ENCODE measurements around the gene DNM1.
A peak's percentile ranks its signal among the peaks of the same experiment; 100 is the strongest.
"Not testable (repeated sequence)": the region's sequence is repeated elsewhere in the genome, so short reads cannot be mapped to it uniquely, and the experiment has no call there.

Gene DNM1

GRCh38 chr9:128226412-128226801, 23.2 kb downstream of the DNM1 start:
- TF ChIP-seq CTCF (conservative IDR thresholded peaks at IDR 0.05; ENCODE audit: low read length), result no peak
- no peak overlapping the region for H3K4me3 ChIP-seq (ENCODE audit: low read length)
- DNase-seq (ENCODE audit: low read depth), result no peak

DNA sequence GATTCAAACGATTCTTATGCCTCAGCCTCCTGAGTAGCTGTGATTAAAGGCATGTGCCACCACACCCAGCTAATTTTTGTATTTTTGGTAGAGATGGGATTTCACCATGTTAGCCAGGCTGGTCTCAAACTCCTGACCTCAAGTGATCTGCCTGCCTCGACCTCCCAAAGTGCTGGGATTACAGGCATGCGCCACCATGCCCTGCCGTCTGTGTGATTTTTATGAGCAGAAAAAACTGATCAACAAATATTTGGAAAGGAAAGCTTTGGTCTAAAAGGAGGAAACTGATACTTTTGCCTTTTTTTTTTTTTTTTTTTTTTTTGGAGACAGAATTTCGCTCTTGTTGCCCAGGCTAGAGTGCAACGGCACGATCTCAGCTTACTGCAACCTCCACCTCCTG, 27.7 kb downstream of the DNM1 start:
- not testable (repeated sequence) for DNase-seq (ENCODE audit: low read depth); H3K4me3 ChIP-seq (ENCODE audit: low read length)

- DNase-seq (ENCODE audit: low read depth), result peak; percentile 40
- no peak for TF ChIP-seq CTCF (conservative IDR thresholded peaks at IDR 0.05; ENCODE audit: low read length)
- H3K4me3 ChIP-seq (ENCODE audit: low read length), result no peak overlapping the region
Observed at GRCh38 chr9:128231638-128232527, 28.7 kb downstream of the DNM1 start.

DNA sequence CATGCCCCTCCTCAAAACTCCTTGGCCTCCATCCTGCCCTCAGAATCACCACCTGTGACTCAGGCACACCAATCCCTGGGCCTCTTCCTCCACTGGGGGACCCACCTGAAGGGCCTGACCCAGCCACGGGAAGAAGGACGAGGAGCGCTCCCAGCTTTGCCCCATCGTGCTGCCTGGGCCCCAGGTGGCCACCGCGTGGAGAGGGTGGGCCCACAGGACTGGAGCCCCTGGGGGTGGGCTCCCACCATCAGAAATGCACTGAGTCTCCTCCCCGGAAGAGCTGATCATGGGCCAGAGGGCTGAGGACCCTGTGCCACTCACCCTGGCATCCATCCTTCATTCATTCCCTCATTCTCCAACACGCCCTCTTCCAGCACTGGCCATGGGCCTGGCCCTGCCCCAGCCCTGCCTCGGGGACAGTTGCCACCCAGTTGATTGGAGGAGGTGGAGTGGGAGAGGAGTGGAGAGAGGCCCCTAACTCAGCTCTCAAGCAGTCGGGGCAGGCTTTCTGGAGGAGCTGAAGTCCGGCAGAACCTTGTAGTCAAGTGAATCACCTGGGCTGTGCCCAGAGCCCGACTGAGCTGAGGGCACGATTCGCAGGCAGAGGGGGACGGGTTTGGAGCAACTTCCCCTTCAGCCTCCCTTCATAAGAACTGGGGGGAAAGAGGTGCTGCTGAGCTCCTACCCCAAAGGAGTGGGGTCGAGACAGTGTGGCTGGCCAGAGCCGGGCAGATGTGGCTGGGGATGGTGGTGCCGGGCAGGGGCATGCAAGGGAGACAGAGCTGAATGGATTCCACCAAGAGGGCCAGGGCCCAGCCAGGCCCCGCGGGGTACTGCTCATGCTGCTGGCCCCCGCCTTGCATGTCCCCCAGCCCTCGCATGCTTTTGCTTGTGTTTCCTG, 29.6 kb downstream of the DNM1 start:
- no peak for TF ChIP-seq CTCF (conservative IDR thresholded peaks at IDR 0.05; ENCODE audit: low read length)
- no peak overlapping the region for H3K4me3 ChIP-seq (ENCODE audit: low read length)
- DNase-seq (ENCODE audit: low read depth), result no peak

GRCh38 chr9:128233817-128234406, 30.7 kb downstream of the DNM1 start:
- no peak for DNase-seq (ENCODE audit: low read depth)
- no peak for TF ChIP-seq CTCF (conservative IDR thresholded peaks at IDR 0.05; ENCODE audit: low read length)
- H3K4me3 ChIP-seq (ENCODE audit: low read length), result no peak overlapping the region

DNA sequence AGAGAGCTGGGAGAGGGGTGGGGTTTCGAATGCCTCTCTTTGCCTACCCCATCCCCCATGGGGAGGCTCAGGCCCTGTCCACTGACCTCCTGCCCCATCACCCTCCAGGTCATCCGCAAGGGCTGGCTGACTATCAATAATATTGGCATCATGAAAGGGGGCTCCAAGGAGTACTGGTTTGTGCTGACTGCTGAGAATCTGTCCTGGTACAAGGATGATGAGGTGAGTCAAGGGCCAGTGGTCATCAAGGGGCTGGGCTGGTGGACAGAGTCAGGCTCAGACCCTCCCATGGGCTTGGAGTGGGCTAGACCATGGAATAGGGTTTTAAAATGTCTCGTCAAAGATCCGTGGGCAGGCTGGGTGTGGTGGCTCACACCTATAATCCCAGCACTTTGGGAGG, 38.9 kb downstream of the DNM1 start:
- H3K4me3 ChIP-seq (ENCODE audit: low read length), result no peak overlapping the region
- no peak for TF ChIP-seq CTCF (conservative IDR thresholded peaks at IDR 0.05; ENCODE audit: low read length)
- DNase-seq (ENCODE audit: low read depth), result no peak

DNA sequence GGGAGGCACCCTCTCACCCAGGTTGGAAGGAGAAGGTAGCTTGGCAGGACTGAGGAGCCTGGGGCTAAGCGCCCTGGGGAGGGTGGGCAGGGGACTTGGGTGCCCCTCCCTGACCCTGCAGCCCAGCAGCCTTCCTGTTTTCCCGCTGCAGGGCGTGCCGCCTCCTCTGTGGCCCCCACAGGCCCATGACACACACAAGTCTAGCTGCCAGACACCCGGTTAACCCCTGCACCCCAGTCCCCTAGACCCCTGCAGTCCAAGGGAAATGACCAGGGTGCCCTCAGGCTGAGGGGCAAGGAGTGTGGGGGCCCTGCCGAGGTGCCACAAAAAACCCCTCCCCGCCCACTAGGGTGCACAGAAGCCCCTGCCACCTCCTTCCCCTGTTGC, 39.6 kb downstream of the DNM1 start:
- no peak for TF ChIP-seq CTCF (conservative IDR thresholded peaks at IDR 0.05; ENCODE audit: low read length)
- peak; percentile 48 for DNase-seq (ENCODE audit: low read depth)
- peak overlapping the region; percentile 29 for H3K4me3 ChIP-seq (ENCODE audit: low read length)

Measured in AG10803 (cell line).